Stimulated activated naive CD8-positive, alpha-beta T cell treated with anti-CD3 and anti-CD28 coated beads, Interleukin-15, Interleukin-2, amounts not matched to agents 100 ng/mL and 50 ng/mL, for 24 hours (primary cell): ENCODE results near the gene TBXAS1.
"Not testable (repeated sequence)": the region's sequence is repeated elsewhere in the genome, so short reads cannot be mapped to it uniquely, and the experiment has no call there.

ENCODE experiments used
- H3K27ac Mint-ChIP-seq: one replicate; pipeline ENCODE4 v1.8.0; 2021; ENCODE audit warnings: mild to moderate bottlenecking, mixed read lengths
- H3K27me3 Mint-ChIP-seq: one replicate; pipeline ENCODE4 v1.8.0; 2021; ENCODE audit warnings: mixed read lengths
- H3K36me3 Mint-ChIP-seq: one replicate; pipeline ENCODE4 v1.8.0; 2021; ENCODE audit warnings: low read depth, mixed read lengths
- H3K4me1 Mint-ChIP-seq: one replicate; pipeline ENCODE4 v1.8.0; 2021; ENCODE audit warnings: low read depth, mixed read lengths
- H3K4me3 Mint-ChIP-seq: one replicate; pipeline ENCODE4 v1.8.0; 2021; ENCODE audit warnings: mild to moderate bottlenecking, mixed read lengths
- H3K9me3 Mint-ChIP-seq: one replicate; pipeline ENCODE4 v1.8.0; 2021; ENCODE audit warnings: mixed read lengths

TBXAS1 gene

DNA sequence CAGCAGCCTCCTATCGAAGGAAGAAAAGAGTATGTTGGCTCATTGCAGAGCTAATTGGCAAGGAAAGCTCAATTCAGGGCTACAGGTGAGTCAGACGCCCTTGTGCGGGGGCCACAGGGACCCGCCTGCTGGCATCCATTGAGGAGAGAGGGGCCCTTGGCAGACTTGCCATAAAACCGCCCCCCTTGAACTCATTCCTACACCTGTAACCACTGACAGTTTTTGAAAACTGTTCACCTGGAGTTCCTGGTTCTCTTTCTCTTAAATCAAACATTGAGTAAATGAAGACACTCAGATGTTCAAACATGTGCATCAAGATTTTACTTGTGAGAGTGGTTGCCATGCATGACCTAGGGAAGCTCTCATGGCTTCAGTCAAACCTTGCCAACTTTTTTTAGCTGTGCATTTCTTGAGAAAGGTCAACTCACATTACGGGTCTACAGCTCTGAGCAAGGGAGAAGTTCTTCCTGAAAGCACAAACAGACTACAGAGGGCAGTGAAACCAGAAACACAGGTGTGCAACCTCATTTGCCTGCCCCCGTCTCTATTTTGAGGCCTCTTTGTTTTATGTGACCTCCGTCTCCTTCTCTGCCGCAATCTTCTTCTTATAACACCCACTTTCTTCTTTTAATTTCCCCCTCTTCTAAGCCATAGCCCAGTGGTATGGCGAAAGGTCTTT is 87.8 kb downstream of the TBXAS1 start:
- H3K4me3 Mint-ChIP-seq: peak overlapping the region; percentile 48

DNA sequence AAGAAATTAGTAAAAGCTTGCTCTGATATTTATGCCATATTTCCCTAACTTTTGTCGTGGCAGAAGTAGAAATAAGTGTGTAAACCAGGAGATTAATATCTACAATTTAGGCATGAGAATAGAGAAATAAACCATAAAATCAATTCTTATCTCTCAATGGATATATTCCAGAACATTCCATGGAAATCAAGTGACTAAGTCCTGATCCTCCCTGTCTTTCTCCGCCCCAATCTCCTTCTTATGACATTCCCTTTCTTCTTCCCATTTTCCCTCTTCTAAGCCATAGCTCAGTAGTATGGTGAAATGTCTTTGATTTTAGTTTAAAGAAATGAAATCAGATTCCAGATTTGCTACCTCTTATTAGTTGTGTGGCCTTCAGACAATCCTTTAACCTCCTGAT is 88.8 kb downstream of the TBXAS1 start:
- Mint-ChIP-seq H3K9me3 (no peaks in the 10 kb centered on the region), H3K36me3 (no peaks in the 10 kb centered on the region), H3K4me3 (no peak overlapping the region), H3K4me1 (peaks cover 34% of the 10 kb centered on the region), H3K27me3 (peaks cover 3% of the 10 kb centered on the region), H3K27ac (no peak overlapping the region)

More for the DNA sequence above, 87.8 kb downstream of the TBXAS1 start:
- peaks cover 3% of the 10 kb centered on the region for H3K27me3 Mint-ChIP-seq
- H3K9me3 Mint-ChIP-seq: no peaks in the 10 kb centered on the region
- peak overlapping the region; percentile 75 for H3K27ac Mint-ChIP-seq
- peaks cover 34% of the 10 kb centered on the region for H3K4me1 Mint-ChIP-seq
- H3K36me3 Mint-ChIP-seq: no peaks in the 10 kb centered on the region

DNA sequence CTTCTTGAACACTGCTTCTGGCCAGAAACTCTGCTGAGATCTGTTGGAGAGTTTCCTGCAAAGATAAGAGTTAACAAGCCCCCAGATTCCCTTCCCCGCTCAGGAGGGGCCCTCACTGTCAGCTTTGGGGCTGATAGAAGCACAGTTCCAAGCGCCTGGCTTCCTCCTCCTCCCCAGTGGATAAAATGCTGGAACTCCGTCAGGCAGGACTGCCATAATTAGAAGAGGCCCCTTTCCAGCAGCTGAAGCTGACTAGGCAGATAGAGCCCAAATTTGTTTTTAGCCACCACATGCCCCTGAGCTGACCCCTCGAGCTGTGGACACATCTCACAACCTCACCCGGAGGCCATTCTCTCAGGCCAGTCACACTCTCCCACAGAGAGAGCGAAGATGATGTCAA is 89.4 kb downstream of the TBXAS1 start:
- peaks cover 34% of the 10 kb centered on the region for H3K4me1 Mint-ChIP-seq
- H3K9me3 Mint-ChIP-seq: no peaks in the 10 kb centered on the region
- no peak overlapping the region for H3K27ac Mint-ChIP-seq
- peaks cover 3% of the 10 kb centered on the region for H3K27me3 Mint-ChIP-seq
- H3K36me3 Mint-ChIP-seq: no peaks in the 10 kb centered on the region
- H3K4me3 Mint-ChIP-seq: no peak overlapping the region

DNA sequence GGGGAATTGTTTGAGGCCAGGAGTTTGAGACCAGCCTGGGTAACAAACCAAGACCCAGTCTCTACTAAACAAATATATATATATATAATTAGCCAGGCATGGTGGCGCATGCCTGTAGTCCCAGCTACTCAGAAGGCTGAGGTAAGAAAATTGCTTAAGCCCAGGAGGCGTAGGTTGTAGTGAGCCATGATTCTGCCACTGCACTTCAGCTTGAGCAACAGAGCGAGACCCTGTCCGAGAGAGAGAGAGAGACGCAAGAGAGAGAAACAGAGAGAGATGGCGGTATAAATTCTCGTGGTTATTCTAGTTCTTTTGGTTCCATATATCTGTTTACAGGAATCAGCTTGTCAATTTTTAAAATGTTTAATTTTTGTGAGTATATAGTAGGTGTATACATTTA is 94.0 kb downstream of the TBXAS1 start:
- Mint-ChIP-seq H3K4me3 (no peak overlapping the region), H3K4me1 (peaks cover 3% of the 10 kb centered on the region), H3K9me3 (no peaks in the 10 kb centered on the region), H3K36me3 (no peaks in the 10 kb centered on the region), H3K27me3 (peaks cover 7% of the 10 kb centered on the region), H3K27ac (no peak overlapping the region)

DNA sequence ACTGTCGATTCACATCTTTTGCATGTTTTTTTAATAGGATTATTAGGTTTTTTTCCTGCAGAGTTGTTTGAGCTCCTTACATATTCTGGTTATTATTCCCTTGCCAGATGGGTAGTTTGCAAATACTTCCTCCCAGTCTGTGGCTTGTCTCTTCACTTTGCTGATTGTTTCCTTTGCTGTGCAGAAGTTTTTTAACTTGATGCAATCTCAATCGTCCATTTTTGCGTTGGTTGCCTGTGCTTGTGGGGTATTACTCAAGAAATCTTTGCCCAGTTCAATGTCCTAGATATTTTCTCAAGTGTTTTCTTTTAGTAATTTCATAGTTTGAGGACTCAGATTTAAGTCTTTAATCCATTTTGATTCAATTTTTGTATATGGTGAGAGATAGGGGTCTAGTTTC is 95.4 kb downstream of the TBXAS1 start:
- Mint-ChIP-seq H3K4me1 (peaks cover 7% of the 10 kb centered on the region), H3K27ac (no peak overlapping the region)

DNA sequence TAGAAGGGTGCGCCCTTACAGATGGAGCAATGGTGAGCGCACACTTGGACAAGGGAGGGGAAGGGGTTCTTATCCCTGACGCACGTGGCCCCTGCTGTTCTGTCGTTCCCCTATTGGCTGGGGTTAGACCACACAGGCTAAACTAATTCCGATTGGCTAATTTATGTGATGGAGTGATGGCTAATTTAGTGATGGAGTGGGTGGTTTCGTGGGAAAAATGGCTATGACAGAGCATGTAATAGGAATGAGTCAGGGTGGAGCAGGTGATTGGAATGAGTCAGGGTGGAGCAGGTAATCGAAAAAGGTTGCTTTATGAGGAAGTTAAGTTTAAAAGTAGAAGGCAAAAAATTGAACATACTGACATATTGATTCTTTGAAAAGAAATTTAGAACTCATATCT is 100.2 kb downstream of the TBXAS1 start:
- Mint-ChIP-seq H3K27ac (peak overlapping the region; percentile 62), H3K4me1 (peaks cover 23% of the 10 kb centered on the region)
- H3K4me3 Mint-ChIP-seq, H3K36me3 Mint-ChIP-seq, H3K27me3 Mint-ChIP-seq, H3K9me3 Mint-ChIP-seq: not testable (repeated sequence)

More for the DNA sequence above, 95.4 kb downstream of the TBXAS1 start:
- no peaks in the 10 kb centered on the region for H3K9me3 Mint-ChIP-seq
- H3K36me3 Mint-ChIP-seq: no peaks in the 10 kb centered on the region
- no peak overlapping the region for H3K4me3 Mint-ChIP-seq
- peaks cover 7% of the 10 kb centered on the region for H3K27me3 Mint-ChIP-seq

DNA sequence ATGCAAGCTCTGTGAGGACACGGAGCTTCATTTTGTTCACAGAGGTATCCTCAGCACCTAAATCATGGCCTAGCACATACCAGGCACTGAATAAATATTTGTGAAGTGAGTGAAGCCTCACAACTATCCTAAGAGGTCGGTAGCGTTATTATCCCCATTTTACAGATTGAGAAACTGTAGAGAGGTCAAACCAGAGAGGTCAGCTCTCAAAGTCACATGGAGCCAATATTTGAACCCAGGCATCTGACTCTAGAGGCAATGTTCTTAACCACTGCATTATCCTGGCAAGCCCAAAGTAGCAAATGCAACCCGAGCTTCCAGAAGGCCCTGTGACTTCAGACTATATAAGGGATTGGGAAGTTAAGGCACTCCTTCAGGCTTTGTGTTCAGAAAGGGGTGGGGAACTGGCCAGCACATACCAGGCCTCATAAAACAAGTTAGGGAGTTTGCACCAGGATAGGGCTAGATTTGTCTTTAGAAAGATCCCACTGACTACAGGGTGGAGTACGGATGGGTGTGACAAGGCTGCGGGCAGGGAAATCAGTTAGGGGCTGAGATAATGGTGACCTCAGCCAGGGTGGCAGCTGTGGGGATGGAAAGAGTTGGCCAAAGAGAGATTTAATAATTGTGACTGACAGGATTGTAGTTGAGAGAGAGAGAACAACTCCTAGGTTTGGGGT is 101.4 kb downstream of the TBXAS1 start:
- H3K4me3 Mint-ChIP-seq: no peak overlapping the region
- peaks cover 7% of the 10 kb centered on the region for H3K36me3 Mint-ChIP-seq
- H3K27me3 Mint-ChIP-seq: no peaks in the 10 kb centered on the region
- H3K27ac Mint-ChIP-seq: no peak overlapping the region
- peaks cover 23% of the 10 kb centered on the region for H3K4me1 Mint-ChIP-seq
- no peaks in the 10 kb centered on the region for H3K9me3 Mint-ChIP-seq

DNA sequence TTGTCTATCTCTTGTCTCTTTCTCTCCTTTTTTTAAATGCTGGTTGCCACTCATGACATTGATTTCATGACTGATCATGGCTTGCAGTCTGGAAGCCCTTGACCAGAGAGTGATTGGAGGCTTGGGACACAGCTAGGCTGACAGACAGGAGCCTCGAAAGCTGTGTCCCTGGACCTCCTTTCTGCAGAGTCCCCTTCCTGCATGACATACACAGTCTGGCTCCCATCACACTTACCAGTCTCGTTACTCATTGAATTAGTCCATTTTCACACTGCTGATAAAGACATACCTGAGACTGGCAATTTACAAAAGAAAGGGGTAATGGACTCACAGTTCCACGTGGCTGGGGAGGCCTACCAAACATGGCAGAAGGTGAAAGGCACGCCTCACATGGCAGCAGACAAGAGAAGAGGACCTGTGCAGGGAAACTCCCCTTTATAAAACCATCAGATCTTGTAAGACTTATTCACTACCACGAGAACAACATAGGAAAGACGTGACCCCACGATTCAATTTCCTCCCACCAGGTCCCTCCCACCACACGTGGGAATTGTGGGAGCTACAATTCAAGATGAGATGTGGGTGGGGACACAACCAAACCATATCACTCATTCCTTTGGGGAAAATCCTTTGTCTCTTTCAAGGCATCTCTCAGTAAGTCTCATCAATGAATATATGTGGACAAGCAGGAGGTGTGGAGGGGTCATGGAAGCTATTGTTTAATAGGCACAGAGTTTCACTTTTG is 102.3 kb downstream of the TBXAS1 start:
- H3K27me3 Mint-ChIP-seq: no peaks in the 10 kb centered on the region
- peaks cover 7% of the 10 kb centered on the region for H3K36me3 Mint-ChIP-seq
- H3K27ac Mint-ChIP-seq: no peak overlapping the region
- H3K4me3 Mint-ChIP-seq: no peak overlapping the region
- peaks cover 23% of the 10 kb centered on the region for H3K4me1 Mint-ChIP-seq
- H3K9me3 Mint-ChIP-seq: no peaks in the 10 kb centered on the region

DNA sequence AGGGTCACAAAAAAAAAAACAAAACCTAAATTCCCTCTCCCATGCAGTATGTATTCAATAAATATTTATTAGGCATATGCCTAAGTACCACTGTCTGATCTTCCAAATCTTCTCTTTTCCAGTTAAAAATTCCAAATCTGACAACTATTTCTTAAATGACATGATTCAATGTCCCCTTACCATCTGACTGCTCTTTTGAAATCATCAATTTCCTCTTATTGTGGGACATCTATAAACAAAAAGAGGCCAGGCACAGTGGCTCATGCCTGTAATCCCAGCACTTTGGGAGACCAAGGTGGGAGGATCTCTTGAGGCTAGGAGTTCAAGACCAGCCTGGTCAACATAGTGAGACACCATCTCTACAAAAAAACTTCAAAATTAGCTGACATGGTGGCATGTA is 103.5 kb downstream of the TBXAS1 start:
- Mint-ChIP-seq H3K27me3 (no peaks in the 10 kb centered on the region), H3K9me3 (no peaks in the 10 kb centered on the region), H3K27ac (no peak overlapping the region), H3K36me3 (peaks cover 7% of the 10 kb centered on the region), H3K4me3 (no peak overlapping the region), H3K4me1 (peaks cover 30% of the 10 kb centered on the region)

DNA sequence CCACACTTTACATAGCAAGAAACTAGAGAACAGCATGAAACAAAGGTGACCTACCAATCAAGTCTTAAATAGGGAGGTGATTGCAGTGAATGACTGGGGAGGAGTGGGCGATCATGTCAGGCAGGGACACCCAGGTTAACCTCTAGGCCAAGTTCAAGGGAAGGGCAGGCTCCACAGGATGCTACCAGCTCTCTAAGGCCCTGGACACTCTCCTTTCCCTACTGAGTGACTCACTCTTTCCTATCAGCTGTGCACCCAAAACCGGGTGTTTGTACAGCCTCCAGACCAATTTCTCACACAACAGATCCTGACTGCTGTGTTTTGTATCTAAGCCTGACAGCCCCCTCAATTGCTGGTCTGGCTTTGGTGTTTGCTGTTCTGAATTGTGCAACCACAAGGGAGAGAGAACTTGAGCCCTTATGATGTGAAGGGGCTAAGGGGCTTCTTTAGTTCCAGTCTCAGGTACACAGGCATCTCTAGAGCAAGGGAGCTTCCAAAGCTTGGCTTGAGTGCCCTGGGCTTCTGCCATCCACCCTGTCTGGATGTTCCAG is 107.8 kb downstream of the TBXAS1 start:
- Mint-ChIP-seq H3K4me3 (no peak overlapping the region), H3K36me3 (no peaks in the 10 kb centered on the region), H3K9me3 (no peaks in the 10 kb centered on the region), H3K27ac (no peak overlapping the region), H3K4me1 (peaks cover 21% of the 10 kb centered on the region), H3K27me3 (no peaks in the 10 kb centered on the region)

DNA sequence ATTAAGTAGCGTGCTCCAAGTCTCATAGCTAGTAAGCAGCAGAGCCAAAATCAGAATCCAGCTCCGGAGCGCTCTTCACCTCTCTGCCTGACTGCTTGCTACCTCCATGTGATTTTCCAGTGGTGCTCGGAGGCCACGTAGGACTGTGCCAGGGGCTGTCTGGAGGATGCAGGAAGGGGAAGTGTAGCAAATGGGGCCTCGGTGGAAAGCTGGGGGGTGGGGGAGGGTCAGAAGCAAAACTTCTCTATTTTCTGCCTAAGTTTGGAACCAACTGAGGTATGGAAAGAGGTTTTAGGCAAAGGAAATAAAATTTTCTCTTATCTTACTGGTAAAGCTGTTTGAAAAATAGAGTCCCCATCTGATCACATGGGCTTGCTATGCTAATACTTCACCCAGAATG is 108.7 kb downstream of the TBXAS1 start:
- Mint-ChIP-seq H3K4me3 (no peak overlapping the region), H3K9me3 (no peaks in the 10 kb centered on the region), H3K36me3 (no peaks in the 10 kb centered on the region), H3K4me1 (peaks cover 21% of the 10 kb centered on the region), H3K27me3 (no peaks in the 10 kb centered on the region), H3K27ac (no peak overlapping the region)

DNA sequence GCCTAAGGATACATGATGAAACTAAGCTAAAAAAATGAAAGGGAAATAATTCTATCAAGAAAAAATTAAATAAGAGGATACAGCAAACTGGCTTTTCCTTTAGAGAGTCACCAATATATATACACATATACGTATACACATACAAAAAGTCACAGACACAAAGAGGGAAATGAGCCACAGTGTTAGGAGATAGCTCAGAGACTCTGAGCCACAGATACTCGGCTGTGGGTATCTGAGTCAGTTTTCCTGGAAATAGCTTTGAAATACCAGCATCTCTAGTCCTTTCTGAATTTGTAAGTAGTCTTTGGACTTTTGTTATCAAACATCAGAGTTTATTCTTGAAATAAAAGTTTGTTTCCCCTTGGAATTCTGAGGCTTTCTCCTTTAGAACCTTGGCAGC is 111.8 kb downstream of the TBXAS1 start:
- Mint-ChIP-seq H3K4me3 (no peak overlapping the region), H3K36me3 (no peaks in the 10 kb centered on the region), H3K27ac (no peak overlapping the region), H3K9me3 (peaks cover 12% of the 10 kb centered on the region), H3K27me3 (peaks cover 5% of the 10 kb centered on the region), H3K4me1 (peaks cover 21% of the 10 kb centered on the region)

DNA sequence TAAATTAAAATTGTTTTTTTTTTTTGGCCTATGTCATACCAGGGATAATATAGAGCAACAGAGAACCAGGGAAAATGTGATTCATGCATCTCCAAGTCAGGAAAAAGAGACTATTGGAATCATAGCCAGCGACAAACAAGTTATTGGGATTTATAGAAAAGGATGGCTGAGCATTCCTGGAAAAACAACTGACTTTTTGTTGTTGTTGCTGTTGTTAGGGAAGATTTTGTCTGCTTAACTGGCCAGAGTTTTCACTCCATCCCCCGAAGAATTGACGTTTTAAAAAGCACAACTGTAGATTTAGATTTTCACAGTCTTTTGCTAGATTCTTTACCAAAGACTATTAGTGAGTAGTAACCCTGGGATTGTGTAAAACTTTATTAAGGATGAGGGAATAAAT is 112.4 kb downstream of the TBXAS1 start:
- Mint-ChIP-seq H3K4me1 (peaks cover 21% of the 10 kb centered on the region), H3K9me3 (peaks cover 16% of the 10 kb centered on the region), H3K27ac (no peak overlapping the region), H3K36me3 (no peaks in the 10 kb centered on the region), H3K27me3 (peaks cover 5% of the 10 kb centered on the region), H3K4me3 (no peak overlapping the region)

DNA sequence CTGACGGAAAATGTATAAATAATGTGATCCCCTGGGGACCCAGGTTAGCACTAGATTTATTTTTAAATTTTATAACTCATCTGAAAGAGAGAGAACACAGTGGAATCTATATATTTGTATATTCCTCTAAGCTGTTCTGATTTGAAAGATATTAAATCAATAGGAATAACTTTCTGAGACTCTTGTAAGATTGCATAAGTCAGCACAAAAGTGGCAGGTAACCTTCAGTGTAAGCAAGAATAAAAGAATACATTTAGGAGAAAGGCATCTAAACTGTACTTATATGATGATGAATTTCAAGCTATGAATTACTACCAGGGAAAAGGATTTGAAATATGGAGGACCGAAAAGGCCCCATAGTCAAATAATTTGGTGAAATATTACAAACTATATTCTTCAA is 112.8 kb downstream of the TBXAS1 start:
- Mint-ChIP-seq H3K27me3 (peaks cover 5% of the 10 kb centered on the region), H3K9me3 (peaks cover 19% of the 10 kb centered on the region), H3K4me1 (peaks cover 19% of the 10 kb centered on the region), H3K27ac (no peak overlapping the region), H3K36me3 (no peaks in the 10 kb centered on the region), H3K4me3 (no peak overlapping the region)

DNA sequence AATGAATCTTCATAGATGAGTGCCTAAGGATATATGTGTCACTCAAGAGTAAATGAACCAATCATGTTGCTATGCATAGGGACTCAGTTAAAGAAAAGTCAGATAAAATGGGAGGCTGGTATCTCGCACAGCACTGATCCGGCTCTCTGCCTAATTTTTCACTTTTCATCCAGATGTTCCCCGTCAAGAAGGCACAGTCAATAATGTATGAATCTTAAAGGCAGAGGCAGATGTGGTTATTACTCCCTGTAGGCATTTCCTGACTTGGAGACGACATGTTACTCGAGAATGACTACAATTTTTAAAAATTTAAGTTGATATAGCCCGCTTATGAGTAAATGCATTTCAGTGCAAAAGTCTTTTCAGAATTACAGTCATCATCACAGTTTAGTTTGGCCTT is 113.6 kb downstream of the TBXAS1 start:
- H3K4me1 Mint-ChIP-seq: peaks cover 13% of the 10 kb centered on the region
- H3K27ac Mint-ChIP-seq: no peak overlapping the region
- no peak overlapping the region for H3K4me3 Mint-ChIP-seq
- peaks cover 5% of the 10 kb centered on the region for H3K27me3 Mint-ChIP-seq
- peaks cover 19% of the 10 kb centered on the region for H3K9me3 Mint-ChIP-seq
- H3K36me3 Mint-ChIP-seq: no peaks in the 10 kb centered on the region
